Daoy (cell line): ENCODE results near the gene ING4. TPM values are rescaled to one million over a fixed set of nuclear protein-coding genes. Genes with fewer than 3 reads are reported as not detected.

Source experiments
- DNase-seq: peaks from one replicate; pipeline ENCODE4 v3.0.0-alpha.2; 2015; ENCODE audit warnings: low read depth
- total RNA-seq: library from RNA; depleted of rRNA; stranded (reverse); fragments of >200 nt; shearing (Covaris generic); gene quantifications from 2 replicates; pipeline ENCODE4 v1.2.3, GENCODE V29; 2014

The ING4 gene
- total RNA-seq, 1 experiment from 2014 or later, result 23.4 TPM

DNA sequence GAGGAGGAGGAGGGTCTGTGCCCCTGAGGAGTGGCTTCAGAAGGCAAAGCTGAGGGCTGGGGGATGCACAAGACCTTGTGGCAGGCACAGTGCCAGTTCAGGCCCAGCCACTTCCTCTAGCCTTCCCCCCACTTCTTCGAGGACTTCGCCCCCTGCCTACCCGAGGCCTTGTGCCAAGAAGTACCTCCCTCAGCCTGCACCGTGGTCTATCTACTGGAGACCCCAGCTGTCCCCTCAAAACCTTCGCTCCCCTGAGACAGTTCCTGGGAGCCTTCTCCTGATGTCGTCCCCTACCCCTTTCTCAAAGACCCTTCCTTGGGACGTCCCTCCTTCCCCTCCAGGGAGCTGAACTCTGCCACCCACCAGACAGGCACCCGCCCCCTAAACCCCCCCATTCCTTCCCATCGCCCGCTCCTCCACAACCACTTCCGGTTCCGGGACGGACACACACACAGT, 25.7 kb upstream of the ING4 start:
- peak; percentile 73 for DNase-seq

DNA sequence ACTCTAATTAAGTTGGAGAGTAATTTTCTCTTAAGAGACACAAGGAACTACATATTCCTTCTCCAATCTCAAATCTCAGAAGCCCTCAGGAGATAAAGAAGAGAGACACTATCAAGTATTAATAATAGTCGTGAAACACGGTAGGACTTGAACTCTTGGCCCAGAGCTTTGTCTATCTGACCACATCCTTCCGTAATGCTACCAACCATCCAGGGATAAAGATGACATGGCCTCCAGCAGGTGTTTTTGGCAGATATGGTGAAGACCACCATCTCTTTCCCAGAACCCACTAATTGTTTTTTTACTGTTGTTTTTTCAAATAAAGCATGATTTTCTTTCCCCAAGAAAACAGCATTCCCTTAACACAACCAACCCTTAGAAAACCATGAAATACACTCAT, 22.9 kb upstream of the ING4 start:
- no peak for DNase-seq

DNA sequence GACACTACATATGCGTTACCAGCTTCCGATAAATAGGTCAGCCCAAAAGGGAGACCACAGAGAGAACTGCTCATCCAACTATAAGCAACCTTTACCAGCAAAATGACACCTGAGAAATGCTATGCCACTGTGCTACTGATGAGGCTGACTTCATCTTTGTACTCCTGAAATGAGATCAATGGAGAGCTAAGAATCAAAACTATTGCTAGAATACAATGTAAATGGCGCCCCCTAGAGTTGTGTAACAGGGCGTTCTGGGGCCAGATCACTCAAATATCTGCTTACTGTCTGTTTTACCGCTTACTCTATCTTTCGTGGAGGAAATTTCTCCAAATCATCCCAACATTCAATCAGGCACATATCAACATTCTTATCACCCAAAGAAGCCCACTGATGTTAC, 21.7 kb upstream of the ING4 start:
- no peak for DNase-seq

DNA sequence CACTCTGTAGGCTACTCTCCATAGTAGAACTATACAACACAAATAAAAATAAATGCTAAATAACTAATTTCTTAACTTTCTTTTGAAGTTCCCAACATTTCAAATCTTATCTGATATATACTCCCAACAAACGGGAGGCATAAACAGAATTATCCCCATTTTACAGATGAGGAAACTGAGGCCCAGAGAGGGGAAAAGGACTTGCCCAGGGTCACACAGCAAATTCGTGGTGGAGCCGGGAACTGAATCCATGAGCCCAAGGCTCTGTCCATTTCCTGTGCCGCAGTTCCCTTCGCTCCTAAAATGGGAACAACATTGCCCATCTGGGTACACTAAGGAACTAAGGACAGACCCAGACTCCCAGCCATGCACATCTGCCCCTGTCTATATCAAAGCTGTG, 14.0 kb upstream of the ING4 start:
- no peak for DNase-seq

DNA sequence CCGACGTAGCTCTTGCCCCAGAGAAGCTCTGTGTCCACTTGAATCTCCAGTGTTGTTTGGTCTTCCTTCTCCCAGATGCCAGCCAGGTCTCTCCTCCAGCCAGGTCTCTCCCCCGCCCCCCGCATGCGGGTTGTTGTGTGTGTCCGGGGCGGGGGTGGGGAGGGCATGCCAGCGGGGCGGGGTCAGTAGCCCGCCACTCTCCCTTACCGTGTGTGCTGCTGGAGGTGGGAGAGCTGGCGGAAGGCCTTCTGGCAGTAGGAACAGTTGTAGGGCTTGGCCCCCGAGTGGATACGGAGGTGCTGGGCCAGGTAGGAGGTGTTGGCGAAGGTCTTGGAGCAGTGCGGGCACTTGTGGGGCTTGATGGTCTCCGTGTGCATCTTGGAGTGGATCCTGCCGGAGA, 9.2 kb upstream of the ING4 start:
- no peak for DNase-seq

DNA sequence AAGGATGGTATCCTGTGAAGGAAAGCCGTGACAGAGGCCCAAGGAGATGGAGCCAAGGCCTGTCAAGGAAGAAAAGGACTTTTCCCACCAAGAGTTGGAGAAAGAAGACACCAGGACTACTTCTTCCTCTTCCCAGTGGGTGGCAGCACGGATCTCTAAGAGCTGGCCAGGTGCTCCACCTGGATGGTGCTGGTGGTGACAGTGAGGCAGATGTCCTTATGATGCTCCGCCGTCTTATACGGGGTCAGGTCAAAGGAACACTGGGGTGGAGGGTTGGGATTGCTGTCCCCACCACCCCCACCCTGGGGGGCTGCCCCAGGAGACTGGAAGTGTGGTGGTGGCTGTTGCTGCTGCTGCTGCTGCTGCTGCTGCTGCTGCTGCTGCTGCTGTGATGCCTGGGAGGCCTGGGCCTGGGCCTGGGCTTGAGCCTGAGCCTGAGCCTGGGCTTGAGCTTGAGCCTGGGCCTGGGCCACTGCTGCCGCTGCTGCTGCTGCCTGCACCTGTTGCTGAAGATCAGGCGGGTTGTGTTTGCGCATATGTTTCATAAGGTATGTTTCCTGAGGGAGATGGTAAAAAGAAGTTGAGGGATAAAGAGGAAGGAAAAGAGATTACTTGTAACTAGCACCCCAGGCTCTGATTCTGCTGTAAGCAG, 4.8 kb upstream of the ING4 start:
- DNase-seq, result no peak

DNA sequence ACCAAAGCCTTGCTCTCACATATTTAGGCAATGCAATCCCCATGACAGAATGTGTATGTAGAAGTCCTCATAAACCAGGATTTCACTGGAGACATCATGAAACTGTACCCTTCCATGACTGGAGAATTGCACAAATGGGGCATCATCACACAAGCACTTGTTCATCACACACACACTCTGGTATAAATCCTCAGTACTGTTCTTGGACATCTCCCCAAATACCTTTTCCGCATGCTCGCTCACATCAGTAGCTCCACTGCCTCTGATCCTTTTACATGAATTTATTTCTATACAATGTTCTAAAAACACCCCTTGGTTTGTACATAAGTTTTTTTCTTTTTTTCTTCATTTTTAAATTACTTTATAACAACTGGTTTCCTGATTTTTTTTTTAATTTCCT, 3.3 kb upstream of the ING4 start:
- DNase-seq, result no peak

DNA sequence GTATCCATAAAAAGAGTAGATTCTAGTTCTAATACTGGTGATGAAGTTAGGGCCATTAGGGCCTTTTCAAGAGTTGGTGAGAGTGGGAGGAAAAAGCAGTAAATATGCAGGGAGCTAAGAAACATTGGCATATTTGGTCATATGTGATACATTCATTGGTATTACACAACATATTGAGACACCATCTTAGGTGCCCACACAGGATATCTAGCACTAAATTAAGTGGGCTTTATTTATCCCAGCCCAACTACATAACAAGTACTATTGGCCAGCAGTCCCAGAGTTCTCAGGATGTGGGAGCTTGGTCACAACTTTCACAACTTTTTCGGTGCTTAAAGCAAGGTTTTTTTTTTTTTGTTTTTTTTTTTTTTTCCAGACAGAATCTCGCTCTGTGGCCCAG, 2.0 kb upstream of the ING4 start:
- DNase-seq, result no peak

DNA sequence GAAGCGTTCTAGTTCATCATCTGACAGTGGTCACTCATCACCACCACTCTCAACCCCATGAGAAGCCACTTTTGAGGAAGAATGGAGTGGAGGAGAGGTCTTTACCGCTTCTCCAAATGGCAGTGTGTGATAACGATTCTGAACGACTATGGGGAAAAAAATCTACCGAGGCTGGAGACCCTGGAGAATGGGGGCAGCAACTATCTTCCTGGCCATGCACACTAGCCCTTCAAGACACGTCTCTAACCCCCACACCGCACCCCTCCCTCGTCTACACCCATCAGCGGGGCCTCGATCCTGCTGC, 365 bp downstream of the ING4 start:
- no peak for DNase-seq

DNA sequence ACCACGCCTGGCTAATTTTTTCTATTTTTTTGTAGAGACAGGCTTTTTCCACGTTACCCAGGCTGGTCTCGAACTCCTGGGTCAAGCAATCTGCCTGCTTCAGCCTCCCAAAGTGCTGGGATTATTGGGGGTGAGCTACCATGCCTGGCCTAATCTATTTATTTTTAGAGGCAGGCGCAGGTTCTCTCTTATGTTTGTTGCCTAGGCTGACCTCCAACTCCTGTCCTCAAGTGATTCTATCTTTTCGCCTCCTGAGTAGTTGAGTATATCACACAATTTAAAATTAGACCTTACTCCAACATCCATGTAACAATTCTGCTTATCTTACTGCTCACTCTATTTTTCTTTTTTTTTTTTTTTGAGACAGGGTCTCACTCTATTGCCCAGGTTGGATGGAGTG, 8.9 kb downstream of the ING4 start:
- no peak for DNase-seq

DNA sequence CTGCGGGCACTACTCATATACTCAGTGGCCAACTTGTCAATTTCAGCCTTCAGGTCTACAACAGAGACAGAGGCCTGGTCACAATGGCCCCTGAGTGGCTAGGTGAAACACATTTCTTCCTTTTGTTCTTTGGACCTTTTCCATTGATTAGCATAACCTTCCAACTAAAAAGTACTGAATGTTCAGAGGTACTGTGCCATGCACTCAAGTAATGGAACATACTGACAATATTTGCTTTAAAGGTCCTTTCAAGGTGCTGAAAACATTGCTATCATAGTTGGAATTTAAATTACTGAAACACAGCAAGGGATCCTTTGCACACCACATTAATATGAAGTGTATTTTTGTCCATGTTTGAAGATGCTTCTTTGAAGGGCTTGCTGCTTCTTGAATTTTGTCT, 9.6 kb downstream of the ING4 start:
- DNase-seq, result no peak

DNA sequence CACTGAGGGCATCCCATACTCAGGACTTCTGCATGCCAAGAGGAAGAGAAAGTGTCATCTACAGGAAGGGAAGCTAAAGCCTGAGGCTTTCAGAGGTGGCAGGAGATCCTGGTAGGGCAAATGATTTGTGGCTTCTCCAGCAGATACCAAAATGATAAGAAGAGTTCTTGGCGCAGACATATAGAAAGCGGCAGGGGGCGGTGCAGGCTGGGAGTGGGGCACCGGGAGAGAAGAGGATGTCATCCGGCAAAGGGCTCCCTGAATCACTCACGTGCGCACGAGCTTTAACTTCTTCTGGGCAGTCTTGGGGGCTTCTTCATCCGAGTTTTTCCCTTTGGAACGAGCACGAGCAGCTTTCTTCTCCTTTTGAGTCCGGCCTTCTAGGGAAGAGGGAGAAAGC, 10.5 kb downstream of the ING4 start:
- no peak for DNase-seq

DNA sequence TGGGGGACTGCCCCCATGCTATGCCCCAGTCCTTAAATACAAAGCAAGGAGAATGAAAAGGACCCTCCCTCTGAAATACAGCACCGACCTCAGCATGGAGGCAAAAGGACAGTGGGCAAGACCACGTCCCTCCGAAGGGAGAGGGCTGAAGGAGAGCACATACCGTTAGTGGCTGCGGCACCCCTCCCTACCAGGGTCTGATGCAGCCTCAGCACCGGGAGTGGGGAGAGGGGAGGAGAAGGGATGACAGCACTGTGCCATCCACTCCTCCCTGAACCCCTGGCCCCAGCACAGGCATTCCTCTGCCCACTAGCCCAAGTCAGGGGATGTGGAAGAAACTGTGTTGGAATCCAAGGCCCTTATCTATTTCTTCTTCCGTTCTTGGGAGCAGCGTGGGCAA, 12.1 kb downstream of the ING4 start:
- DNase-seq, result no peak

DNA sequence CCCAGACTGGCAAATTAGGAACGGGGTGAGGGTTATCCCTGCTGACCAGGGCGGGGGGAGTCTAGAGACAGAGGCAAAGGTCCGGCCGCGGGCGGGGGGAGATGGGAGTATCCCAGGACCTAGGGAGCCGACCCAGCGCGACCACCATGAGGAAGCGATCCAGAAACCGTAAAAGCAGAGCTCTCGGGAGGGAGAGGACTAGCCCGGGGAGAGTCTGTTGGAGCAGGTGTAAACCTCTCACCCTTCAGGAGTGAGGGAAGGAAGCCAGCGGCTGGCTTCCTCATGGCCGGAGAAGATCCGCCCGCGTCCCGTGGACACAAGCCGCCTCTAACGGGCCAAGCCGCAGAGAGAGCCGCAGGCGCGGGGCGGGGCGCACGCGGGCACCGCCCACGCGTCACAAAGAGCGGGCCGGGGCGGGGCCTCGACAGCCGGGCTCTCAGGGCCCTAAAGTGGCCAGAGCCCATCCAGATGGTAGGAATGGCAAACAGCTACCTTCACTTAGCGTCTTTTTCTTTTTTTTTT, 15.8 kb downstream of the ING4 start, which contains the start of gene ACRBP:
ACRBP (minus strand) TSS at position 350 of the 522 bp plus-strand sequence; CDS start at position 284, 66 bp downstream.
- peak; percentile 63 for DNase-seq

DNA sequence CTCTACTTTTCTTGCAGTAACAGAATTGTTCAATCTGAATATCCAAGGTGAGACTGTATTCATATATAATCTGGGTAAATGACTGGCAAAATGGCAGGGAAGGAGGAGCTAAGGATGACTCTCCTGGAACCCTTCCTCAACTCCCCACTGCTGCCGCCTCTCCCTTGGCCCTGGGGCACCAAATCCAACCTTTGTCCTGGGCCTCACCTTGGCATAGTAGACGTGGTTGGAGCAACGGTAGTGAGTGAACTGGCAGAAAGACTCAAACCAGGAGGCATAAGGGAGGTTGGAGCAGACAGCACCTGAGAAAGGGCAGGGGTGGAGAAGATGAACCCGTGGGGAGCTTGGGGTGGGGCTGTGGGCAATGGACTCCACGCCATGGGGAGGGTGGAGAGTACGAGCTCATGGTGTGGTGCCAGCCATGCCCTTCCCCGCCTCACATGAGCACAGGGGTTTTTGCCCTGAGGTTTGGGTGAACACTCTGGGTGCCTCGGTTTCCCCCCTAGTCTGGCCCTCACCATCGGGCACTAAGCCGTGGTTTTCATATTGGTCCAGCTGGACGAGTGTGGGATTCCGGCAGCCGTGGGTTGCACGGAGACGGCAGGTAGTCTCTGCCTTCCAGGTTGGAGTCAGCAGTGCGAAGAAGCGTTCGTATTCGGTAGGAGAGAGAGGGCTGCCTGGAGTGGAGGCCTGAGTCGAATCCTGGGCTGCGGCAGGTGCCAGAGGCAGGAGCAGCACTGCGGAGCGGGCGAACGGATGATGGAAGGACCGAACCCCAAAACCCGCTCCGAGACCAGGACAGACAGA, 16.4 kb downstream of the ING4 start:
- DNase-seq, result no peak

DNA sequence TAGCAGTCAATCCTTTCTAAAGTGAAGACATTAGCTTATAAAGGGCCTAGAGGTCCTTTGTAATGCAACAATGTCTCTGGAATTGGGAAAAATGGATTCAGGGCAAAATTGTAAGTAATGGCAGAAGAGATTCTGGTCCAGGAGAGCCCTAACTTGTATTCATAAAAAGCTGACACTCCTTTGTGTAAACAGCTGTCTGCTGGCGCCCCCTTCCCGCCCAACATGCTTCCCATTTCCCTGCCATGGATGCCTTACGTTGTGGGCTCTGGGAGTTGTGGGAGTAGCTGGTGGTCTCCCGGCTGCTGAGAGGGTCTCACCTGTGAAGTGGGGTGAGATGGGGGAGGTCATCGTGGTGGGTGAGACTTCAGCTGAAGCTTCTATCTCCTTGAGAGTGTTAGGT, 18.0 kb downstream of the ING4 start:
- DNase-seq, result no peak

DNA sequence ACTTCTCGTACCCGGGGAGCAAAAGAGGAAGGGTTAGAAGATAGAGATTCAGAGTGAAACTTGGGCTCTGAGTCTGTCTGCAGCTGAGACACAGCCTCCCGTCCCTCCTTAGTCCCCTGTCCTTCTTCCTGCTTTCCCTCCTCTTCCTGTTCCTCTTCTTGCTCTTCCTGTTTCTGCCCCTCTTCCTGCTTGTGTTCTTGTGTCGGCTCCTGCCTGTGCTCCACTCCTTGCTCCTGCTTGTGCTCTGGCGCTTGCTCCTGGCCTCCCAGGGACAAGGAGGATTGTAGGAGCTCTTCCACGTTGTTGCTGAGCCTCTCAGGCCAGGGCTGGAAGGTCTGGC, 18.7 kb downstream of the ING4 start:
- DNase-seq, result no peak

DNA sequence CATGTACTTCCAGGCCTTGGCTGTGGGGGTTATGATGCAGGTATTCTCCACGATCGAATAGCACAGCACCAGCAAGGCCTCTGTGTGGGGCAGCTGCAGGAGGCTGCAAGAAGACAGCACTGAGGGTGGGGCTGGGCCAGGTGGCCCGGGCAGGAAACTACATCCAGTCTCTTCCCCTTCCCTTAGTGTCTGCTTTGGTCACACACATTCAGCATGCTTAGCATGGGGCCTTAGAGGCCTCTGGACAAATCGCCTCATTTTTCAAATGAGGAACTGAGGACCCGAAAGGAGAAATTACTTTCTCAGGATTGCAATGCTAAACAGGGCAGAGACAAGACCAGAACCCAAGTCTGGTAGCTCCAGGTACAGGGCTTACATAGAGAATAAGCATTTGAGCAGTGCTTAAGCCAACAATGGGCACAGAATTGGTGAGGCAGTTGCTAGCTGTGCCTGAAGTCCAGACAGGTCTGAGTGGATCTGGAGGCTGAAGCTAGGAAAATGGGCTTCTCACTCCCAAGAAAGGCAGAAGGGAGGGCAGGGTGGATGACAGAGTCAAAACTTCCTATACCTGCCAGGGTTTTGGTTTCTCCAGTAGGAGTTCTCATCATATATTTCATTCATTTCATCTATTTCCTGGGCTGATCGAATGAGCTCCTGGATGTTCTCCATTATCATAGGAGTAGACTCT, 19.2 kb downstream of the ING4 start:
- no peak for DNase-seq

DNA sequence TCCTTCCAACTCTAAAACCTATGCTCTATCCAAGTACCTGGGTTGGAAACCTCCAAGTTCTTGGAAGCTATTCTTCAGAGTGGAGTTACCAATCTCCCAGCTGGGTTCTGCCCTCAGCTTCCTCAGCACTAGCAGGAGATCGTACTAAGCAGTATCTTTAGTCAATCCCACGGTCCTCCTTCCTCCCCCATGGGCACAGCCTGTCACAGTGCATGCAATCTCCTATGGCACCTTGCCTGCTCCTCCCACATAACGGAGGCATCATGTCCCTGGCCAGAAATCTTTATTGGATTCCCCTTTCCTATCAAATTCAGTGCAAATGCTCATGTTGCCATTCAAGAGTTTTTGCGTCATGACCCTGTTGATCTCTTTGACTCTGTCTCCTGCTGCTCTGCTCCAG, 21.8 kb downstream of the ING4 start:
- no peak for DNase-seq

DNA sequence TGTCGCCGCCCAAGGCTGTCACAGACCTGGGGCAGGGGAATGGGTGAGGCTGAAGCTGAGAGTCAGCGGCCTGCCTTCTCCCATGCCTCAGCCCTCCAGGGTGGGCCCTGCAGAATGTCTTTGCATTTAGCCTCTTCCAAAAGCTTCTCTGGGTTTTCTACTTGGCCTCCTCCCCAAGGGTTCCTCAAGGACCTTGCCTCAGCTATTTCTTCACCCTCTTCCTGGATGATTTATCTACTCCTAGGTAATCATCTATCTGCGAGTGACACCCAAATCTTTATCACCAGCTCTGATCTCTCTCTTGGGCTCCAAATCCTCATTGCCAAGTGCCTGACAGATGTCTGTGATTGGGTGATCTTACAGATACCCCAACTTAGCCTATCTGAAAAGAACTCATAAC, 22.4 kb downstream of the ING4 start:
- DNase-seq, result no peak

DNA sequence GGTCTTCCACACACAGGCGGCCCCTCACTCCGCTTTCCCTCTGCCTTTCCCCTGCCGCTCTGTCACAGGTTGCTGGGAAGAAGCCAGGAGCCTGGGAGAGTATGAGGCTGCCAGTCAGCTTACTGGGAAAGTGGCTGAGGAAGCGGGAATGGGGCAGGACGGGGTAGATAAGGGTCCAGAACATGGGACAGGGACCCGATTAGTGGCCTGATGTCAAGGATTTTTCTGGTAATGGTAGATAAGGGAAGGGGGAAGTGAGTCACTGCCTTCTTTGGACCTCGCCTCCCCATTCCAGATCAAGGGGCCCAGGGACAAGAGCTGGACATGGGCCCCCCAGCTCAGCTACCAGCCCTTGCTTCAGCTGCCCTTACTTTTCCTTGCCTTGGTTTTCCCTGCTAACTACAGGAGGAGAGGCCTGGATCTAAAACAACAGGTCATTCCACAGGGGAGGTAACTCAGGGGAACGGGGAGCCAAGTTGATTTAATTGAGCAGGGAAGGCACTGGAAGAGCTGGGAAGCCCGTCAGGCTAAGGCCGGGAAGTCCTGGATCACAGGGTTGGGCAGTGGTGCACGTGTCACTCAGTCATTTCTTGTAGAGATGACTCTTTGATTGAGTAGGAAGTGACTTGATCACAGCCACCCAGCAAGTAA, 23.6 kb downstream of the ING4 start:
- DNase-seq, result no peak

DNA sequence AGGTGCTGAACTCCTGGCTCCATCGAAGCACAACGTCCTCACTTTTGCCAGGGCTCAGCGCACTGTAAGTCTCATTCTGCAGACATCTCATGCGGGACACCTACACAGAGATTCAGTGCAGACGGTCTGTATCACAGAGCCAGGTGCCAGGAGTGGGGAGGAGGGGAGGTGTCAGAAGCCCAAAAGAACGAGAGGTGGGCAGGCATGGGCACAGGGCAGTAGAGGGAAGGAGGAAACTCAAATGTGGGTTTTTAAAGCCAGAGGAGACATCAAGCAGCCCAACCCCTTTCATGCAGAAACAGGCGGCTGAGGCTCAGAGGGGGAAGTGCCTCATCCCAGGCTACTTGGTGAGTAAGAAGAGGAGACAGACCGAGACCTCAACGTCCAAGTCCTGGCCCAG, 24.6 kb downstream of the ING4 start:
- no peak for DNase-seq
